ENCODE data around the gene SLC27A1.

The SLC27A1 gene

GRCh38 chr19:17524651-17525050 is 54.3 kb downstream of the SLC27A1 start:
- H3K9ac ChIP-seq: no peak overlapping the region
- H3K79me2 ChIP-seq: no peaks in the 10 kb centered on the region
- no peak overlapping the region for H3K4me2 ChIP-seq (ENCODE audit: low read length)
- H3K36me3 ChIP-seq (ENCODE audit: control insufficient read depth, insufficient read depth, low read length): no peaks in the 10 kb centered on the region
- no peak overlapping the region for H2AFZ ChIP-seq
- no peak for TF ChIP-seq CTCF (IDR thresholded peaks at IDR 0.05)
- no peaks in the 10 kb centered on the region for H3K9me3 ChIP-seq (ENCODE audit: control insufficient read depth, low read length)
- H3K4me3 ChIP-seq (ENCODE audit: low read depth, low read length): no peak overlapping the region
- no peaks in the 10 kb centered on the region for H3K27me3 ChIP-seq (ENCODE audit: control insufficient read depth, insufficient read depth, low read length)
- no peak overlapping the region for H3K27ac ChIP-seq
- no peaks in the 10 kb centered on the region for H3K4me1 ChIP-seq

GRCh38 chr19:17525141-17525540 is 54.8 kb downstream of the SLC27A1 start:
- TF ChIP-seq CTCF (IDR thresholded peaks at IDR 0.05): no peak
- no peak overlapping the region for H3K9ac ChIP-seq
- no peaks in the 10 kb centered on the region for H3K27me3 ChIP-seq (ENCODE audit: control insufficient read depth, insufficient read depth, low read length)
- no peak overlapping the region for H3K4me2 ChIP-seq (ENCODE audit: low read length)
- H3K4me1 ChIP-seq: no peaks in the 10 kb centered on the region
- no peaks in the 10 kb centered on the region for H3K36me3 ChIP-seq (ENCODE audit: control insufficient read depth, insufficient read depth, low read length)
- H3K27ac ChIP-seq: no peak overlapping the region
- no peaks in the 10 kb centered on the region for H3K9me3 ChIP-seq (ENCODE audit: control insufficient read depth, low read length)
- H2AFZ ChIP-seq: no peak overlapping the region
- no peaks in the 10 kb centered on the region for H3K79me2 ChIP-seq
- no peak overlapping the region for H3K4me3 ChIP-seq (ENCODE audit: low read depth, low read length)

GRCh38 chr19:17526922-17527321 is 56.6 kb downstream of the SLC27A1 start:
- Histone ChIP-seq H3K4me3 (ENCODE audit: low read depth, low read length) (no peak overlapping the region), H3K4me1 (no peaks in the 10 kb centered on the region), H3K79me2 (no peaks in the 10 kb centered on the region), H3K9me3 (ENCODE audit: control insufficient read depth, low read length) (no peaks in the 10 kb centered on the region), H3K36me3 (ENCODE audit: control insufficient read depth, insufficient read depth, low read length) (no peaks in the 10 kb centered on the region), H2AFZ (no peak overlapping the region), H3K27me3 (ENCODE audit: control insufficient read depth, insufficient read depth, low read length) (no peaks in the 10 kb centered on the region), H3K4me2 (ENCODE audit: low read length) (no peak overlapping the region), H3K9ac (no peak overlapping the region), H3K27ac (no peak overlapping the region)
- no peak for TF ChIP-seq CTCF (IDR thresholded peaks at IDR 0.05)

GRCh38 chr19:17527326-17527725 is 57.0 kb downstream of the SLC27A1 start:
- Histone ChIP-seq H3K27me3 (ENCODE audit: control insufficient read depth, insufficient read depth, low read length) (no peaks in the 10 kb centered on the region), H3K9me3 (ENCODE audit: control insufficient read depth, low read length) (no peaks in the 10 kb centered on the region), H3K27ac (no peak overlapping the region), H3K4me1 (no peaks in the 10 kb centered on the region), H3K4me3 (ENCODE audit: low read depth, low read length) (no peak overlapping the region), H3K9ac (no peak overlapping the region), H3K4me2 (ENCODE audit: low read length) (no peak overlapping the region), H2AFZ (no peak overlapping the region), H3K36me3 (ENCODE audit: control insufficient read depth, insufficient read depth, low read length) (no peaks in the 10 kb centered on the region), H3K79me2 (no peaks in the 10 kb centered on the region)
- TF ChIP-seq CTCF (IDR thresholded peaks at IDR 0.05): no peak

GRCh38 chr19:17528610-17529009 is 58.3 kb downstream of the SLC27A1 start:
- Histone ChIP-seq H3K27me3 (ENCODE audit: control insufficient read depth, insufficient read depth, low read length) (no peaks in the 10 kb centered on the region), H3K9me3 (ENCODE audit: control insufficient read depth, low read length) (no peaks in the 10 kb centered on the region), H3K9ac (no peak overlapping the region), H3K4me2 (ENCODE audit: low read length) (no peak overlapping the region), H3K4me1 (no peaks in the 10 kb centered on the region), H3K36me3 (ENCODE audit: control insufficient read depth, insufficient read depth, low read length) (no peaks in the 10 kb centered on the region), H2AFZ (no peak overlapping the region), H3K27ac (no peak overlapping the region), H3K79me2 (no peaks in the 10 kb centered on the region), H3K4me3 (ENCODE audit: low read depth, low read length) (no peak overlapping the region)
- no peak for TF ChIP-seq CTCF (IDR thresholded peaks at IDR 0.05)
